HG03159 (cell line): Measurements from ENCODE around the gene COX5A.

Source experiments
- ATAC-seq: cut with Tn5 transposase; IDR thresholded peaks from one replicate; pipeline ENCODE4 v1.9.1; 2021; ENCODE audit warnings: mild to moderate bottlenecking, moderate library complexity; ENCODE audit not compliant: unreplicated experiment

The COX5A gene

GRCh38 chr15:74937590-74938371, at the start of gene COX5A:
Gene COX5A (minus strand): TSS chr15:74938073. CDS start chr15:74938014, 59 bp downstream.
- peak; percentile 85 for ATAC-seq

DNA sequence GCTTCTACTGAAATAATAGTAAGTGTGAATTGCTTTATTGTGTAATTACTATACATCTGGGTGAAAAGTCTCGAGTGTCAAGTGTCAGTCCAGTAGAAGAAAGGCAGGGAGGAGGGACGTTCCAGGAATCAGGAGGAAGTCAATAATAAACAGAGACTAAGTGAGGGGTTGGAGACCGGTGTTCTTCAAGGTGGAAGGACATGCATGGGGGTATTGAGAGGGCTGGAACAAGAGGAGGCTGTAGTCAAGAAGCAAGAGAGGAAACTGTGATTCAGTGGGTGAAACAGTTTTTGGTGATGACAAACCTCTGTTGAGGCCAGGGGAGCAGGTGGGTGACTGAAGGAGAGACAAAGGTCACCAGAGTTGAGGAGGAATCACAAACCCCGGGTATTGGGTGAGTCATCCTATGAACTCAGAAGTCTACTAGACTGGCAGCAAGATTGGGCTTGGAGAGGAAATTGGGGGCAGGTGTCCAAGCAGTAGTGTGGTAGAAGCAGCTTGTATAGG, 45.9 kb upstream of the COX5A start:
- ATAC-seq = no peak

DNA sequence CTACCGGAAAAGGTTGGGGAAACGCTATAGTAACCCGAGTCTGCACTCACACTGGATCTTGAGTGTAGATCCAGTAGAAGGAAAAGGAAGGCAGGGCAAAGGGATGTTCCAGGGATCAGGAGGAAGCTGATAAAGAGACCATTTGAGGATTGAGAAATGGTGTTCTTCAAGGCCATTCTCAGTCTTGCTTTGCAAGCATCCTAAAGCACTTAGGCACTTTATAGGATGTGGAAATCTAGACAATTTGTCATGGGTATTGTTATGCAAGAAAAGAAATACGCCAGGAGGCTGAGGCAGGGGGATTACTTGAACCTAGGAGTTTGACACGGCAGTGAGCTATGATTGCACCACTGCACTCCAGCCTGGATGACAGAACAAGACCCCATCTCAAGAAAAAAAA, 44.3 kb upstream of the COX5A start:
- no peak for ATAC-seq

DNA sequence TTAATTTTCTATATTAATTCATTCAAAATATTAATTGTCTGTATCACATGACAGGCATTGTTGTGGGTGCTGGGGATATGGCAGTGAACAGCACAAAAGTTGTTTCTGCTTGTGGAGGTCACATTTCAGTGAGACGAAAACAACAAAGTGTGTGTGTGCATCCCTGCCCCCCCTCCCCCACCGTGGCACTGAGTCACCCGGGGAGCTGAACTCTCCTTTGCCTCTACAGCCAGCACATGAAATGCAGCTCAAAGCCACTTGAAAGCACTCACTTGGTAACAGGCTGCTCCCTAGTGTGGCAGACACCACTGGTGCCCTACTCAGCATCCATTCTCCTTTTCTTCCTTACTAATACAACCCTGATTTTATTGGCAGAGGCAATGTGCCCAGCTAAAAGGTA, 40.6 kb upstream of the COX5A start:
- ATAC-seq = no peak

GRCh38 chr15:74978077-74978476, 40.2 kb upstream of the COX5A start:
- ATAC-seq = no peak

DNA sequence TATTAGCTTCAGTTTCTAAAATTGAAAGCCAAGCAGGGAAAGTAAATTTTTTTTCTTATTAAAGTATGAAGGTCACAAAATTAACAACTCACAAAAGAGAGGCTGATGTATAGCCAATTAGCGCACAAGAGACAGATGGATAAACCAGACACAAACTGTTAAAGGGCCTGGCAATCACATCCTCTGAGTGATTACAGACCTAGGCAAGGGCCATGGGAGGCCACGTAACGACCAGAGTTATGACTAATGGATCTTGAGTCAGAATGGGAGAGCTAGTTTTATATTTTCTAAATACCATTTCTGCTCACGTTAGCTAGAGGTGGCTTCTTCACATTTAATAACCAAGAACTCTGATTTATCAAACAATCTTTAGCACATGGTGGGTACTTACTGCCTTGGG, 39.7 kb upstream of the COX5A start:
- no peak for ATAC-seq

DNA sequence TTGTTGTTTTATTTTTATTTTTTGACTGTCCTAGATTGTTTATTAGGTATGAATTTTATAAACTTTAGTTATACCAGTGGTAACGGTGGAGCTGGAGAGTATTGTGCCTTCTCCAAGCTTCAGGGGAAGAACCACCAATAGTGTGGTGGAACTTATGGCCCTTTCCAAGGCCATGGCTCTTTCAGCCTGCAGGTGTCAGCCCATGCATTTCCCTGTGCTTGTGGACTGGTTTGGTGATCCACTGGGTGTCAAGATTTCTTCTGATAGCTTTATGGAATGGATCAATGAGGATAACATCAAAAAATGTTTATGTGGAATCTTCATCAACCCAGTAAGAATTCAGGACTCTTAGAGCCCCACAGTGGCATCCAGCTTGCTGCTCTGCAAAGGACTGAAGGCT, 38.3 kb upstream of the COX5A start:
- no peak for ATAC-seq

DNA sequence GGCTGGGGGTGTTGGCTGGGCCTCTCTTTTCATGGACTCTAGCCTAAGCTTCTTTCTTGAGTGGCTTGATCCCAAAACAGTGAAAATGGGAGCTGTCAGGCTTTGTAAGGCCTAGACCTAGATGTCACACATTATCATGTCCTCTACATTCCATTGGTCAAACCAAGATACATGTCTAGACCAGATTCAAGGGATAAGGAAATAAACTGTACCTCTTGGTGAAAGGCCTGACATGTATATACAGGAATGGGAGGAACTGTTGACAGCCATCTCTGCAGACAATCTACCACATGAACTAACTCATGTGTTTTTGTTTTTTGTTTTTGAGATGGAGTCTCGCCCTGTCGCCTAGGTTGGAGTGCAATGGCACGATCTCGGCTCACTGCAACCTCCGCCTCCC, 29.8 kb upstream of the COX5A start:
- ATAC-seq = no peak

- no peak for ATAC-seq
These were observed 26.9 kb upstream of the COX5A start for GRCh38 chr15:74964794-74965193.

- ATAC-seq = no peak
These were observed 25.3 kb upstream of the COX5A start for GRCh38 chr15:74963213-74963612.

DNA sequence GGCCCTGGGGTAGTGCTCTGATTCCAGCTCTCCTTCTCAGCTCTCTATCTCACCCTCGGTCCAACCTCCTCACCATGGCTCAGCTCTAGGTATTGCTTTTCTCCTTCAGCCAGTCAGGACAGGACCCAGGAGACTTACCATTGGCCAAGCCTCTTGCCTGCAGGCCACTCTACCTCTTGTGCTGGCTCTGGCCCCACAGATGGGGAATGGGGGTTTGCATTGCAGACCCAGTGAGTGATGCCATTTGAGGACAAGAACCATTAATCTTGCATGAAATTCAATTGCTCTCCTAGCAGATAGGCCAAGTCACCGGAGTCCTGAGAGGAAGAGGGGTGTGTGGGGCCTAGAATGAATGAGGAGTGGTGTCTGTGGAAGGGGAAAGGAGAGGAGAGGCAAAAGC, 24.8 kb upstream of the COX5A start:
- no peak for ATAC-seq

DNA sequence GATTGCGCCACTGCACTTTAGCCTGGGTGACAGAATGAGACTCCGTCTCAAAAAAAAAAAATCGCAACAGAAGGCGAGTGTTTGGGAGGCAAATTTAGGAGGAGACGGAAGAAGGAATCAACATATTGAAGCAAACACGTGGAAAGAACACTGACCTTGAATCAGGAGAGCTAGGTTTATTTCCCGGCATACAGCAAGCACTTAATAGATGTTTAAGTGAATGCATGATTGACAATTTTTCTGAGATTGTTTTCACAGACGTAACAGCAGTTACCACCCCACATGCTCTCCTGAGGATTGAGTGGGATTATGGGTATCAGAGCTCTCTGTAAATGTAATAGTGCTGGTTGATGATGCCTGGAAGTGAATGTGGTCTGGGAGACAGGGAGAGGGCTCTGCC, 24.3 kb upstream of the COX5A start:
- no peak for ATAC-seq

GRCh38 chr15:74961616-74962015, 23.7 kb upstream of the COX5A start:
- ATAC-seq = no peak

- no peak for ATAC-seq
These were observed 23.2 kb upstream of the COX5A start for GRCh38 chr15:74960995-74961588.

GRCh38 chr15:74960286-74960685, 22.4 kb upstream of the COX5A start:
- ATAC-seq = no peak

GRCh38 chr15:74959586-74959939, 21.7 kb upstream of the COX5A start:
- ATAC-seq = no peak

DNA sequence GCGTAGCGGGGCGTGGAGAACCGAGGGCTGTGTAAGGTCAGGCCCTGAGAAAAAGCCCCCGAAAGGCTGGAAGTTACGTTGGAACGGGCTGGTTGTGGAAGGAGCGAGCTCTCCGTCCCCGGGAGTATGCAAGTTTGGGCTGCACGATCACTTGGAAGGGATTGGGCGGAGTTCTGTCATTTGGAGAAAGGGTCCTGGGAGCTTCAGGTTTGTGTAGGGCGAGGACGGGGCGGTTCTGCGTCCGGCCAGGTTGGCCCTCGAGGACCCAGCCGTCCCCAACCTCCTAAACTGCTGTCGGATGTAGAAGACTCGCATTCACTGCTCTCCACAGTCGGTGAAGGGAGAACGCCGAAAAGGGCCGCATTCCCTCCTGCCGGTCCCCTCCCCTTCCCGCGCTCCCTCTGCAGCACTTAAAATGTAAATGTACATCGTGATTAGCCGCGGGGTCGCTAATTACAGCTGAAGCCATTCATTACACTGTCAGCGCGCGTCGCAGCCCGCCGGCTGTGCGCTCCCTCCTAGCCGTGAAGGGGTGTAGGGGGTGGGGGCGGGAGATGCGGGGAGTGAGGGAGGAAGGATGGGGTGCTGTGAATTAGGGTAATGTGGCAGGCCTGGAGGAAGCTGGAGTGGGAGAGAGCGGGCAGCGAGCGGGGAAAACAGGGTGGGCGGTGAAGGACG, 21.2 kb upstream of the COX5A start:
- no peak for ATAC-seq

DNA sequence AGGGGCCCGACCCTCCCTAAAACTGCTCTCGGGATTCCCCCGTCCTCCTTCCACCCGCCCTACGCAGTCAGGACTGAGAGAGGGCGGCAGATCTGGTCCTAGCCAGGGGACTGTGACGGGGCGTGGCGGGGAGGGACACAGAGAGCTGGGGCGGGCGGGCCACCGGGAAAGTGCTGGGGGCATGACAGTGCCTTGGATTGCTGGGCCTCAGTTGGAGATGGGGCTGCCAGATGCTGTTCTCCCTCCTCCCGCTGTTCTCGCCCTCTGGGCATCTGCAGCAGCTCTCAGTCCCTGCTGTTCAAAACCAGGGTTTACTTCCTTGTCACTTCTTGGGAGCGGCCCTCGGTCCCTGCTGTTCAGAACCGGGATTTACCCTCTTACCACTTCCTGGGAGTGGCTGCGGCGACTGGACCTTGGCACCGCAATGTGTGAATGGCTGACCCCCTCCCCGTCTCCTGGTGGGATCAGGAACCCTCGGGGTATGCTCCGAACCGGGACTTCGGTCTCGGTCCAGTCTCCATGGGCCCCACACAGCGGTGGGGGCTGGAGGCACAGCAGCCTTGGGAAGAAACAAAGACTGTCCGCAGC, 20.5 kb upstream of the COX5A start:
- no peak for ATAC-seq

DNA sequence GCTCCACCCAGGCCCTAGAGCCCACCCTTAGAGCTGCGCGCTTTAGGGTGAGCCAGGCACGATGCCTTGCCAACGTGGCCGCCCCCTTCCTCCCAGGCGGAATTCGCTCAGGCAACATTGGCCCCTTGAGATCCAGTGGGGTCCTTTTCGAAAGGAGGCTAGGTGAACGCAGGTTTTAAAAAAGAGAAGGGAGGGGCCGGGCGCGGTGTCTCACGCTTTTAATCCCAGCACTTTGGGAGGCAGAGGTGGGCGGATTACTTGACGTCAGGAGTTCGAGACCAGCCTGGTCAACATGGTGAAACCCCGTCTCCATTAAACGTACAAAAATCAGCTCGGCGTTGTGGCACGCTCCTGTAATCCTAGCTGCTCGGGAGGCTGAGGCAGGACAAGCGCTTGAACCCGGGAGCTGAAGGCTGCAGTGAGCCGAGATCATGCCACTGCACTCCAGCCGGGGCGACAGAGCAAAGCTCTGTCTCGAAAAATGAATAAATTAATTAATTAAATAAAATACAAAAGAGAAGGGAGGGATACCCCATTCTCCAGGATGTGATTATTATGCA, 19.7 kb upstream of the COX5A start:
- ATAC-seq = no peak

DNA sequence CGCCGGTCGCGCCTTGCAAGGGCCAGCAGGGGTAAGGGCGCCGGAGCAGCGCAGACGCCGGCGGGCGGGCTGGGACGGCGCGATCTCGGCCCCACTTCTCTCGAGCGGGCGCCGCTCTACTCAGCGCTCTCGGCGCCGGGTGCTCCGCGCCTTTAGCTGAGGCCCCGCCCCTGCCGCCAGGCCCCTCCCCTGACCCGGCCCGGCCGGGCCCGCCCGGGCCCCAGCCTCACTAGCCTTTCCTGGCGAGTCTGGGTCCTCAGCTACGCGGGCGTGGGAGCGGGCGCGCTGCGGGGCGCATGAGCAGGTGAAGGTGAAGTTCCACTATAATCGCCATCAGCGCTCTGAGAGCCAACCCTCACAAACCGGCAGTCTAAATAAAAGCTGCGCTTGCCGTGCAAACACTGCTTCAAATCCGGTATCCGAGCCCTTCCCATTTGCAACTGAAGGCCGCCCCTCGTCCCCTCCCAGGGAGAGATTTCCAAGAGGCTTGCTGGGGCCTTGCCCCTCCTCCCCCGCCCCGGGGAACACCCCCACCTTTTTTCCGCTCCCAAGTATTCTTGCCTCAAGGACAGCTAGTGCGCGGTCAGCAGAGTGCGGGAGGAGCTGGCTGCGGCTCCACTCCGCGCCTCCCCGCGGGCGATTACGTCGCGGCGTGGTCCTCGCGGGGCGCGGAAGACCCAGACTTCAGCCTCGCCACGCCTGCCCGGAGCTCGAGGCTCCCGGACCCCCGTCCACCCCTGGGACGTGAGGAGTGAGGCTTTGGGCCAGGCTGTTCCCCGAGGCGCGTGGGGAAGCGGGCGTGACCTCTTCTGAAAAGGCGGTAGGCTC, 19.0 kb upstream of the COX5A start, which contains the start of gene RPP25:
RPP25 (minus strand) TSS at position 125 of the 828 bp plus-strand sequence. CDS start 189 bp downstream, outside the sequence.
- ATAC-seq = peak; percentile 73
